CD4-positive, alpha-beta T cell treated with Interleukin-12 subunit alpha and Interleukin-12 subunit beta, for 1 hour (primary cell): ENCODE data around the gene SUDS3.
"Not testable (repeated sequence)": the region's sequence is repeated elsewhere in the genome, so short reads cannot be mapped to it uniquely, and the experiment has no call there.

Experiments used
- DNase-seq: peaks from one replicate; pipeline ENCODE4 v3.0.0-alpha.2; 2020

The SUDS3 gene, protein sequence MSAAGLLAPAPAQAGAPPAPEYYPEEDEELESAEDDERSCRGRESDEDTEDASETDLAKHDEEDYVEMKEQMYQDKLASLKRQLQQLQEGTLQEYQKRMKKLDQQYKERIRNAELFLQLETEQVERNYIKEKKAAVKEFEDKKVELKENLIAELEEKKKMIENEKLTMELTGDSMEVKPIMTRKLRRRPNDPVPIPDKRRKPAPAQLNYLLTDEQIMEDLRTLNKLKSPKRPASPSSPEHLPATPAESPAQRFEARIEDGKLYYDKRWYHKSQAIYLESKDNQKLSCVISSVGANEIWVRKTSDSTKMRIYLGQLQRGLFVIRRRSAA

DNA sequence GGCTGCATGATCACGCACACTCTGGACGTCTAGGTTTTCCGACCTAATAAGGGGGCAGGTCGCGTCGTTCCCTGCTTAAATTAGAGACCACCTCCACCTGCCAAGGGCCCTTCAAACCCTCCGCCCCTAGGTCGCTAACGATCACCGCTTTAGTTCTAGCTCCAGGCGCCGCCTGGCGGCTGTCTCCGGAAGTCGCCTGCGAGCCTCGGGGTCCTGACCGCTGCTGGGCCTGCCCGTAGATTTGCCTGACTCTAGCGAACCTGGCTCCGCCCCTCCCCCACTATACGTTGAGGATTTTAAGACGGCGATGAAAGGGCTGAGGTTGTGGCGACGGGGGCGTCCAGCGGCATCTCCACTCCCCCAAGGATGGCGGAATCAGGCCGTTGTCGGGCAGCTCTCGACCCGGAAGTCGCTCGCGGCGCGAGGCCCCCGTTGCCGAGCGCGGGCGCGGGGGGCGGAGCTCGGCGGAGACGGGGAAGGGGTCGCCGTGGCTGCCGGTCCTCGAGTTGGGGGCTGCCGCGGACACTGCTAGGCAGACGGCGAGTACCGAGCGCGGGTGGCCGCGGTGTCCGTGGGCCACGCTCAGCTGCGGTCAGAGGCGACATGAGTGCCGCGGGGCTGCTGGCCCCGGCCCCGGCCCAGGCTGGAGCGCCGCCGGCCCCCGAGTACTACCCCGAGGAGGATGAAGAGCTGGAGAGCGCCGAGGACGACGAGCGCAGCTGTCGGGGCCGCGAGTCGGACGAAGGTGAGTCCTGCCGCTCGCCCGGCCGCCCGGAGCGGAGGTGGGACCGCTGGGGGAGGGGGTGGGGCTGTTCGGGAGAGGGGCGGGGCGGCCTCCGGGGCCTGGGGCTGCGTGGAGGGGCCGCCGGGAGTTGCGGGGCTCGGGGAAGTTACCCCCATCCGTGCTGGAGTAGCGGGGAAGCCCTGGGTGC, at the start of gene SUDS3:
SUDS3 (plus strand) TSS at position 467 of the 932 bp plus-strand sequence; CDS start at position 604, 137 bp downstream.
- peak; percentile 93 for DNase-seq

DNA sequence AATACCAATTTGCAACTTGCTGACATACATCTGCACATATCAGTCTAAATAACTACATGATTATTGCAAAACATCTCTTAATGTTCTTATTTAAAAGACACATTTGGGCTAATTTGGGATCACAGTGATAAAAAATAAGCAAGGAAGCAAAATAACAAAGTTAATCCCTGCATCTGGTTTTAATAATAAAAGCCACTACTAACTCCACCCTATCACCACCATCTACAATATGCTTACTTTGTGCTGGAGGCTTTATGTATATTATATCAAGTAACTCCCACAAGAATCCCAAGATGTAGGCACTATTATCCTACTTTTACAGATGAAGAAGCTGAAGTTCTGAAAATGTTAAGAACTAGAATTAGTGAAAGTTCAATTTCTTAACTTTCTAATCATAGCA, 49.4 kb upstream of the SUDS3 start:
- DNase-seq: no peak

DNA sequence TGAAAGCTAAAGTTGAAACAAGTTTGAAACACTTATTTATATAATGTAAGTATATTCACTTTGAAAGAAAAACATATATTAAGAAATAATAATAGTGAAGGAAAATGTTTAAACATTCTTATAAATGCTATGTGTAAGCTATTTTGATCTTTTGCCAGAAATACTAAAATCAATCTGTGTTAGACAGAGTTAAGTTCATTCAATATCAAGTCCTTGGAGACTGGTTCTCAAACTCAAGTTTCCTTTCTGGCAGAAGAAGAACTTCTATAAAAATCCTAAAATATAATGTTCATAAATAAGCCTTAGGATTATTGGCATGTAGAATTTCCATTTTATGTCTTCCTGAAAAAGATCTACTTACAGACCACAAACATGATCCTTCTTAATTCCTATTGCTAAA, 49.0 kb upstream of the SUDS3 start:
- DNase-seq: no peak

DNA sequence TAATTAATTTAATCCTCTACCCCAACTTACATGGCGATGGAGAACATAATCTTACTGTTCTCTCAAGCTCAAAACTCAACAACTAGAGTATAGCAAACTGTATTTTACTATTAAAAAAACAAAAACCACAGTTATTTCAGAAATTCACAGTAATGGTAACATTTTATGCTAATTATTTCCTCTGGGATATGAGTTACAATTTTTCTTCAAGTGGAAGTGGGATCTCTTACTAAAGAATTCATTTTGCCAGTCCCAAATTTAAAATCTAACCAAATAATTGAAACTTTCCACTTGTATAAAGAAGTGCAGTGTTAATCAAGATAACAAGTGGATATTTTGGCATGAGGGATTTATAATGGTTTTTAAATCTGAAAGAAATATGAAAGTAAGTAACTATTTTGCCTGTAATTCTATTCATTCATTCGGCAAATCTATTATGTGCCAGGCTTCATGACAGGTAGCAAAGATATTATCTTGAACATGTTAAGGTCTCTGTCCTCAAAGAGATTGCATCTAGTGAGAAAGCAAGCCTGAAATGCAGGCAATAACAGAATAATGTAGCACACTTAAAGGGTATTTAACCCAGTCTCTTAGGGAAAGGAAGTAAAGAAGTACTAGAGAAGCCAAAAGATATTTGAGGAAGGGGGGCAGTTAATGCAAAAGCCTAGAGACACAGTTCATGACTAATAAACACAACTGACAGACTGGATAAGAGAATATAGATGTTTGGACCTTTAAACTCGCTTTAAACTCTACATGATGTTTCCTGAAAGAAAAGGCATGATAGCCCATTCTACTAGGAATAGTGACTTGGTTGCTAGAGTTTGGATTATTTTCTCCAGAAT, 47.6 kb upstream of the SUDS3 start:
- no peak for DNase-seq

DNA sequence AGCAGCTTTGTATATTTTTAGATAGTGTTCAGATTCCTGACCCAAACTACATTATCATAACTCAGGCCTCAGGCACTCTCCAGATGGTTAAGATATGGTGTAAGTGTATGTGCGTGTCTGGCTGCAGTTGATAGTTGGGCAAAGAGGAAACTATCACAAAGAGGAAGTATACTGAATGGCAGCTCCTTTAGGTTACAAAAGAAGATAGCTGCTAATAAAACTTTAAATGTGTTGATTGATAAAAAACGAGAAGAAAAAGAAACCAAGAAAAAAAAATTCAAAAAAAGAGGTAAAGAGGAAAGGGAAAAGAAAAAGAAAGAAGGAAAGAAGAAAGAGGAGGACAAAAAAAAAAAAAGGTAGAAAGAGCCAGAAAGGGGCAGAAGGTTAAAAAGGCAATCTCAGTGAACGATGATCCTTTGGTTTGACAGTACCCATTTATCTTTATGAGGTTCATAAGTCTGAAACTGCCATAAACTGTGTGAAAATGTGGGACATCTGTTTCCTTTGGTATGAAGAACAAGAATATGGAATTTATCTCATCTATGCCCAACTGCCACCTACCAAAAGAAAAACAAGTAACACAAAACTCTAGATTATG, 45.8 kb upstream of the SUDS3 start:
- no peak for DNase-seq

DNA sequence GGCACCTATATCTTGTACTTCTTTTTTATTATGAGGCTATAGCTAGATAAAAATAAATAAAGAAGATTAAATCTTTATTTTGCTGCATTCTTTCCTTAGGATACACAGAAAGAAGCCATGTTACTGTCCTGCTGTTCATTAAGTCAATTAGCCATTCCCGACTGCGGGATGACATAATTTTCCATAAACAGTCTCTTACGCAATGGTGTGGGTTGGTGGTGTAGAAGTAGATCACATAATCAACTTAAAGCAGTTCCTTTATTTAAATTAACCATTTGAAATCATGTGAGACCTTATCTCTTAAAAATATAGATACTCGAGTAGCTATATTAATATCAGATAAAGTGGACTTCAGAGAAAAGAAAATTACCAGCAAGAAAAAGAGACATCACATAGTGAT, 43.8 kb upstream of the SUDS3 start:
- DNase-seq: no peak

DNA sequence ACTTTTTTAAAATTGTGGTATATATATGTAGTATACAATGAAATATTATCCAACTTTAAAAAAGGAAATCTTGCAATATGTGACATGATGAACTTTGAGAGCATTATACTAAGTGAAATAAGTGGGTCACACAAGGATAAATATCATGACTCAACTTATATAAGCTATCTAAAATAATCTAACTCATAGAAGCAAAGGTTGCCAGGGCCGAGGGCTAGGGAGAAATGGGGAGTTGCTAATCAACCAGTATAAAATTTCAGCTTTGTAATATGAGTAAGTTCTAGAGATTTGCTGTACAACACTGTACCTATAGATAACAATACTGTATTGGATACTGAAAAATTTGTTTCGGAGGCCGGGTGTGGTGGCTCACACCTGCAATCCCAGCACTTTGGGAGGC, 42.1 kb upstream of the SUDS3 start:
- DNase-seq: no peak

DNA sequence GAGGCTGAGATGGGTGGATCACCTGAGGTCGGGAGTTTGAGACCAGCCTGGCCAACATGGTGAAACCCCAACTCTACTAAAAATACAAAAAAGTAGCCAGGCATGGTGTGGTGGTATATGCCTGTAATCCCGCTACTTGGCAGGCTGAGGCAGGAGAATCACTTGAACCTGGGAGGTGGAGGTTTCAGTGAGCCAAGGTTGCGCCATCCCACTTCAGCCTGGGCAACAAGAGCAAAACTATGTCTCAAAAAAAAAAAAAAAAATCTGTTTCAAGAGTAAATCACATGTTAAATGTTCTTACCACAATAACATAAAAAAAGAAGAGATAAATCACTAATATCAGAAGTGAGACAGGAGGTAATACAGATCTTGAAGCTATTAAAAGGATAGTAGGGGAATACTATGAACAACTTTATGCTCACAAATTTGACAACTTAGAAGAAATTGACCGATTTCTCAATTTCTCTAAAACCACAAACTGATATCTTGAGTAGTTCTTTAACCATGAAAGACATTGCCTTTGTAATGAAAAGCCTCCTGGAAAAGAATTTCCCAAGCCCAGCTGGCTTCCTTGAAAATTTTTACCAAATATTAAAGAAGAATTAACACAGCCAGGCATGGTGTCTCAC, 41.3 kb upstream of the SUDS3 start:
- no peak for DNase-seq

DNA sequence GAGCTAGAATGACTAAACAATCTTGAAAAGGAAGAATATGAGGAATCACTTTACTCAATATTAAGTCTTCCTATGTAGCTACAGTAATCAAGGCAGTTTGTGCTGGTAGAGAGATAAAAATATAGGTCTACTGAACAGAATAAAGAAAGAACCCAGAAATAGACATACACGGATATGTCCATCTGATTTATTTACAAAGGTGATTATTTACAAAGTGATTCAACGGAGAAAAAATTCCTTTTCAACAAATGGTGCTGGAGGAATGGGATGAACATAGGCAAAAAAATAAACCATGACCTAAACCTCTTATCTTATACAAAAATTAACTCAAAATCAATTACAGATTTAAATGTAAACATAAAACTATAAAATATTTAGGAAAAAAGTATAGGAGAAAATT, 40.2 kb upstream of the SUDS3 start:
- no peak for DNase-seq

DNA sequence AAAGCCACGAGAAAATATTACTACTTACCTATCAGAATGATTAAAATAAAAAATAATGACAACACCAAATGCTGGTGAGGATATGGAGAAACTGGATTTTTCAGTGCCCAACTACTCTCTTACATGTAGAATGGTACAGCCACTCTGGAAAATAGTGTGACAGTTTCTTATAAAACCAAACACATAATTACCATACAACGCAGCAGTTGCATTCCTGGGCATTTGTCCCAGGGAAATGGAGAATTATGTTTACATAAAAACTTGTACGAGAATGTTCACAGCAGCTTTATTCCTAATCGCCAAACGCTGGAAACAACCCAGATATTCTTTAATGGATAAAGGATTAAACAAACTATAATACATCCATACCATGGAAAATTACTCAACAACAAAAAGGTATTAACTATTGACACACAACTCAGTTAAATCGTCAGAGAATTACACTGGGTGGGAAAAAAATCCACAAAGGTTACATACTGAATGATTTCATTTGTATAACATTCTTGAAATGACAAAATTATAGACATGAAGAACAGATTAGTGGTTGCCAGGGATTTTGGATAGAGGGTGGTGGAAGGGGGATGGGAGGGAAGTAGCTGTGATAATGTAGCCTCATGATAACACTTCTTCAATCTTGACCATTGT, 39.0 kb upstream of the SUDS3 start:
- no peak for DNase-seq

DNA sequence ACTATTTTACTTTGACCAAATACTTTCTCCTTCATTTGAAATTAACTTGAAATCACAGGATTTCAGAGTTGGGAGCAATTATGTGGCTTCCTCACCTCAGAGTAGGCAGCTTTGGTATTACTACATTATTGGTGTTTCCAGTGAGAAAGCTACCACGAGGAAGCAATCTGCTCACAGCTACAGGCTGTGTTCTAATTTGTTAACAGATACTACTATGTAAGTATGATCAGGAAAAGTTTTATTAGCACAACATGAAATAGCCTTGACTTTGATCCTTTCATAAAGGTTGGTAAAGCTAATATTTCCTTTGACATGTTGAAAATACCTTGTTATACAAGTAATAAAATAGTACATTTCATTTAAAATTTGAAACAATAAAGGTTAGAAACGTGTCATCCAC, 34.3 kb upstream of the SUDS3 start:
- no peak for DNase-seq

DNA sequence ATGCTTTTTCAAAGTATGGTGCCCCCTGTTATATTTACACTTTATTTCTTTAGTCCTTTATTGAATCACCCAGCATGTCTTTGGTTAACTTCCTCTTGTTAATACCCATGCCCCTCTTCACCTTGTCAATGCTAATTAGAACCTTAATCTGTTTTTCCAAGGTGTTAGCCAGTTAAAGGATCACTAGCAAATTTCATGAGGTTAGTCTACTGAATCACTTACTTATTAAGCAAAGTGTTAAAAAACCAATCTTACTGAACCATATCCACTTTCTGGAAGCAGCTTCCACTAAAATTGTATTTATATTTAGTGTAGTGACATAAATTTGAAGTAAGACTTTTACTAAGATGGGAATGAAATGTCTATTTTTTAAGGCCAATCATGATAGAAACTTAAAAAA, 31.5 kb upstream of the SUDS3 start:
- DNase-seq: no peak

DNA sequence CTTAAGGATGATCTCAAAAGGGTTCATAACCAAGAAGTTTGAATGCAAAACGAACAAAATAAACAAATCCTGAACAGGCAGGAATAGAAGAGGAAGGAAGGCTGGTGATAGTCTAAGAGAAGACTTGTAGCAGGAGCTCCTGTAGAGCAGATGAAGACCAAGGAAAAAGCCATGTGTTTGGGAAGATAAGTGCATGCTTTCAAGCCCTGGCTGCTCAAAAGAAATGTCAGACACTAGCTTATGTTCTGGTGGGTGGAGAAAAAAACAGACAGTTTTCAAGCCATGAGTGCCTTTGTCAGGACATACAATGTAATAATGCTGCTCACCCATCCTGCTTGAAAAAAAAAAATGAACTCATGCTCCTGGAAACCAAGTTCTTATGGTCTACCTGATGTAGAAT, 31.0 kb upstream of the SUDS3 start:
- no peak for DNase-seq

DNA sequence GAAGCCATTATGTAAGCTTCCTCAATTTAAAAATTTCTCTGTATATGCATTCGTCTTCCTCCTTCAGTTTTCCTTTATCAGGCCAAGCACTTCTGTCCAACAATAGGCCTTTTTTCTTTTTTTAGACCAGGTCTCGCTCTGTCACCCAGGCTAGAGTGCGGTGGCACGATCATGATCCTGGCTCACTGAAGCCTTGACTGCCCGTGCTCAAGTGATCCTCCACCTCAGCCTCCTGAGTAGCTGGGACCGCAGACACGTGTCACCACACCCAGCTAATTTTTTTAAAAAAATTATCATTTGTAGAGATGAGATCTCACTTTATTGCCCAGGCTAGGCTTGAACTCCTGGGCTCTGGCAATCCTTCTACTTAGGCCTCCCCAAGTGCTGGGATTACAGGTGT, 29.5 kb upstream of the SUDS3 start:
- no peak for DNase-seq

DNA sequence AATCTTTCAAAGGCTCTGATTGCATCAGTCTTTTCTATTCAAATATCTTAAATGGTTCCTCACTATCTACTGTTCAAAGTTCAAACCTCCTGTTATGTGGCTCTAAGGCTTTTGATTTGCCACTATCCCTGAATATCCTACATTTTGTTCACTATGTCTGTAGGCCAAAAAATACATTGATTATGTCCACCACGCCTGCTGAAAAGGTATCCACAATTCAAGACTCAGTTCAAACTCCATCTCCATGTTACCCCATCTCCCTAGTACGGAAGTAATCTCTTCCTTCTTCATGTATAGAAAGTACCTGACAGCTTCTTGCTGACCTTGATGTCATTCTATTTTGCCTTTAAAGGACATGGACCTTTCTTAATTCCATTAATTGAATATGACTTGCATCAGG, 28.4 kb upstream of the SUDS3 start:
- no peak for DNase-seq

DNA sequence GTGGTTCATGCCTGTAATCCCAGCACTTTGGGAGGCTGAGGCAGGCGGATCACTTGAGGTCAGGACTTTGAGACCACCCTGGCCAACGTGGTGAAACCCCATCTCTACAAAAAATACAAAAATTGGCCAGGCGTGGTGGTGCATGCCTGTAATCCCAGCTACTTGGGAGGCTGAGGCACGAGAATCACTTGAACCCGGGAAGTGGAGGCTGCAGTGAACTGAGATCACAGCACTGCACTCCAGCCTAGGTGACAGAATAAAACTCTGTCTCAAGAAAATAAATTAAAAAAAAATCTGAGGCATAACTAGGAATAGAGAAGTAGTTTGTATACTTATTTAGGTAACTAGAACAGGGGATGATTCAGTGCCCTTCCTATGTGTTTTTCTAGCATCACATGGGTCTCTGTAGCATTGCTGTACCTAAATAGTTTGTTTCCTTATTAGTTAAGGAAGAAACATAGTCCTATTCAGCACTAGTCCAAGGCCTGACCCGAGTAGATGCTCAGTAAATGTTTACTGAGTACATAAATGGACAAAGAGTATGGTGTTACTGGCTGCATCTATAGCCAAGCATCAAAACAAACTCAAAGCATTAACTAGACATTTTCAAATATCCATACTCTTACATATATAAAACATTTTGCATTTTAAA, 25.3 kb upstream of the SUDS3 start:
- no peak for DNase-seq

DNA sequence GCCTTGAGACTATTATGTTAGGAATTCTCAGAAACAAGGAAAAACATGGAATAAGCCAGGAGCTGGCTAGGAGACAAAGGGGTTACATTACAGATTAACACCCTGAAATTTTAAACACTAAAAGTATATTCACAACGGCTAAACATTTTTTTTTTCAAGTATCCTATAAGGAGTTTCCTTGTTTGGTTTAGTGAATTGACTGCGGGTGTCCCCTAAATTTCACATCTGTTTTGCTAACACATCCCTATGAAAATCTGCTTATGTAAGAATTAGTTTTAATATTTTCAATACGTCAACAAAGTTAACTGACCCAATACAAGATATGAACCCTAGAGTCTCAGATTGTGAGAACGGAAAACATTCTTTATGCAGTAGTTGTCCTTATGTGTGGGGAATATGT, 22.6 kb upstream of the SUDS3 start:
- DNase-seq: no peak

DNA sequence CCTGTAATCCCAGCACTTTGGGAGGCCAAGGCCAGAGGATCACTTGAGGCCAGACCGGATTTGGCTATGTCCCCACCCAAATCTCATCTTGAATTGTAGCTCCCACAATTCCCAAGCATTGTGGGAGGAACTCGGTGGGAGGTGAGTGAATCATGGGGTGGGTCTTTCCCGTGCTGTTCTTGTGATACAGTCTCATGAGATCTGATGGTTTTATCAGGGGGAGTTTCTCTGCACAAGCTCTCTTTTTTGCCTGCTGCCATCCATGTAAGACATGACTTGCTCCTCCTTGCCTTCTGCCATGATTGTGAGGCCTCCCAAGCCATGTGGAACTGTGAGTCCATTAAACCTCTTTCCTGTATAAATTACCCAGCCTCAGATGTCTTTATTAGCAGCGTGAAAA, 21.9 kb upstream of the SUDS3 start:
- not testable (repeated sequence) for DNase-seq

DNA sequence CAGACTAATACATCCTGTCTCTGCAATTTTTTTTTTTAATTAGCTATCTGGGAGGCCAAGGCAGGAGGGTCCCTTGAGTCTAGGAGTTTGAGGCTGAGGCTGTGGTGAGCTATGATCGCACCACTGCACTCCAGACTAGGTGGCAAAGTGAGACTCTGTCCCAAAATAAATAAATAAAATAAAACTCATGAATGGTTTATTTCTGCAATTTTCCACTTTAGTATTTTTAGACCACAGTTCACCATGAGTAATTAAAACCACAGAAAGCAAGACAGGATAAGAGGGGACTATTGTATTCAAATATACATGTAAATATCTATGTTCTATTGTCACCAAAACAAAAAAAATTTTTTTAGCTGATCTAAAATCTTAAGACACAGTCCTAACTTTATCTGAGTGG, 21.5 kb upstream of the SUDS3 start:
- DNase-seq: no peak

DNA sequence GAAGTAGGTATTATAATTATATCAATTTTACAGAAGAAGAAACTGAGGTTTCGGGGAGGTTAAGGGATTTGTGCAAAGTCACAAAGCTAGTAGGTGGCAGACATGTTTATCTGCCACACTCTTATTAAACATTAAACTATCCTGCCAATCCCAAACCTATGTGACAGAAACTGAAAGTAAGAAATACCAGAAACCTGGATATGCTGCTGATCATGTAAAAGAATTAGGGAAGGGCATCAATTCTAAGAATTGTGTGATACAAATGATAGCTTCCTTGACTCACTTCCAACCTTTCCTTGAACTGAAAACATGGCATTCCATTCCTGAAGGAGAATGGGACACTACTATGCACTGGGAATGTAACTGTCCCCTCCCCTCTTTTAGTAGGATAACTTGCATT, 20.5 kb upstream of the SUDS3 start:
- DNase-seq: no peak

DNA sequence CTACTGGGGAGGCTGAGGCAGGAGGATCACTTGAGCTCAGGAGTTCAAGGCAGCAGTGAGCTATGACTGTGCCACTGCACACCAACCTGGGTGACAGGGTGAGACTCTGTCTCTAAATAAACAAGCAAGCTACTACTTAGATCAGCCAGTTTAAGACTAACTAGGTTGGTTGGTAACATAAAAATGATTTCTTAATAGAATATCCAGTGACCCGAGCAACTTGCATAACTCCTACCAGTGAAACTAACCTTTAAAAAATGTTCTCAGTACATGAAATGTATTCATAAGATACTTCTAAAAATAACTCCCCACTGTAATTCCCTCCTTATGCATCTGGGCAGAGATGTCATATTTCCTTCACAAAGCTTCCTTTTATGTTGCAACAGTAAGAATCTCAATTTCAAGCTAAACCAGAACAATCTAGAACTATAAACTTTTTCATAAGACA, 19.5 kb upstream of the SUDS3 start:
- no peak for DNase-seq
